SK-N-SH (cell line): Measurements from ENCODE around the gene GOLGA6L7. TPM values are rescaled to one million over a fixed set of nuclear protein-coding genes. Genes with fewer than 3 reads are reported as not detected.
"Not testable (repeated sequence)": the region's sequence is repeated elsewhere in the genome, so short reads cannot be mapped to it uniquely, and the experiment has no call there.

Experiments
- CTCF ChIA-PET: fragments of 300-600, 350-600 bp; formaldehyde crosslinking; extraction: SDS; loops from one replicate; lab custom pipeline; 2021; lab: Yijun Ruan, JAX
- POLR2A ChIA-PET: fragments of 350-600 bp; sonication (Branson Sonifier 250); formaldehyde crosslinking; extraction: SDS; loops from one replicate; lab custom pipeline; 2020; ENCODE audit warnings: antibody characterized with exemption, inconsistent platforms; lab: Yijun Ruan, JAX
- DNase-seq: peaks from one replicate; pipeline ENCODE4 v3.0.0; 2012
- H2AFZ ChIP-seq: fragments of 200-600 bp; sonication (generic); 2 replicates; pipeline ENCODE4 v1.8.1; 2016; ENCODE audit warnings: antibody characterized with exemption, mild to moderate bottlenecking, low read depth
- H3F3A ChIP-seq: fragments of 200-600 bp; sonication (generic); replicated peaks from 2 replicates; pipeline ENCODE3; 2016; ENCODE audit warnings: antibody characterized with exemption, mild to moderate bottlenecking; ENCODE audit not compliant: insufficient read depth
- H3K27ac ChIP-seq, 2 experiments: fragments of 200-500 bp in 1 of 2; fragments of 200-600 bp in 1 of 2; sonication (Bioruptor generic) in 1 of 2; sonication (generic), shearing (Covaris generic) in 1 of 2; 2 replicates each; pipeline versions ENCODE4 v1.5.1 to v1.6.1; 2014 to 2016; ENCODE audit warnings: low read depth in 2 of 2, inconsistent platforms in 1 of 2, low read length in 1 of 2, mild to moderate bottlenecking in 1 of 2, mixed read lengths in 1 of 2
- H3K27me3 ChIP-seq: fragments of 200-600 bp; sonication (generic), shearing (Covaris generic); 2 replicates; pipeline ENCODE4 v1.6.1; 2016; ENCODE audit warnings: mixed run types; ENCODE audit not compliant: insufficient read depth
- H3K36me3 ChIP-seq, 2 experiments: fragments of 200-500 bp in 1 of 2; fragments of 200-600 bp in 1 of 2; sonication (Bioruptor generic) in 1 of 2; sonication (generic) in 1 of 2; replicated peaks in 1 of 2; 2 replicates each; pipeline versions ENCODE3 to v1.5.1; 2014 to 2016; ENCODE audit warnings: low read length in 1 of 2, mild to moderate bottlenecking in 1 of 2; ENCODE audit not compliant: insufficient read depth in 2 of 2, control insufficient read depth in 1 of 2
- H3K4me1 ChIP-seq, 2 experiments: fragments of 200-500 bp in 1 of 2; fragments of 200-600 bp in 1 of 2; sonication (Bioruptor generic) in 1 of 2; sonication (generic), shearing (Covaris generic) in 1 of 2; 2 replicates each; pipeline versions ENCODE4 v1.5.1 to v1.6.1; 2014 to 2016; ENCODE audit warnings: low read depth in 1 of 2, low read length in 1 of 2, mixed run types in 1 of 2; ENCODE audit not compliant: insufficient read depth in 2 of 2, control insufficient read depth in 1 of 2
- H3K4me2 ChIP-seq: fragments of 200-600 bp; sonication (generic), shearing (Covaris generic); 2 replicates; pipeline ENCODE4 v1.6.1; 2017; ENCODE audit warnings: mixed run types
- H3K4me3 ChIP-seq, 2 experiments: fragments of 200-500 bp in 1 of 2; fragments of 200-600 bp in 1 of 2; sonication (Bioruptor generic) in 1 of 2; sonication (generic), shearing (Covaris generic) in 1 of 2; 2 replicates each; pipeline versions ENCODE4 v1.5.1 to v1.8.1; 2014 to 2016; ENCODE audit warnings: low read depth in 2 of 2, inconsistent platforms in 1 of 2, low read length in 1 of 2, mild to moderate bottlenecking in 1 of 2, mixed read lengths in 1 of 2, moderate library complexity in 1 of 2
- H3K79me2 ChIP-seq: fragments of 200-600 bp; sonication (generic); 2 replicates; pipeline ENCODE4 v1.8.1; 2017; ENCODE audit warnings: mild to moderate bottlenecking; ENCODE audit not compliant: insufficient read depth
- H3K9ac ChIP-seq: fragments of 200-600 bp; sonication (generic); 2 replicates; pipeline ENCODE4 v1.6.1; 2017; ENCODE audit warnings: mixed run types
- H3K9me2 ChIP-seq: fragments of 200-600 bp; sonication (generic); 2 replicates; pipeline ENCODE4 v1.6.1; 2017; ENCODE audit warnings: mixed run types
- H3K9me3 ChIP-seq: fragments of 200-600 bp; sonication (generic); 2 replicates; pipeline ENCODE4 v1.6.1; 2017; ENCODE audit warnings: mixed run types, mild to moderate bottlenecking, moderate library complexity
- H4K20me1 ChIP-seq: fragments of 200-600 bp; sonication (generic); 2 replicates; pipeline ENCODE4 v1.6.1; 2017; ENCODE audit warnings: mild to moderate bottlenecking, mixed run types; ENCODE audit not compliant: insufficient read depth
- CHD2 ChIP-seq: fragments of 150-350 bp; IDR thresholded peaks from 2 replicates; pipeline ENCODE4 v1.6.1; 2018; ENCODE audit warnings: low read length; ENCODE audit not compliant: partially characterized antibody
- FOSL2 ChIP-seq: IDR thresholded peaks from 2 replicates; pipeline ENCODE4 v1.4.0; 2012; ENCODE audit warnings: low read depth, mild to moderate bottlenecking, moderate library complexity, borderline replicate concordance
- FOXJ3 ChIP-seq: sonication (generic); formaldehyde crosslinking; IDR thresholded peaks from 2 replicates; pipeline ENCODE4 v1.5.1; 2020; ENCODE audit warnings: mild to moderate bottlenecking, missing genetic modification reagents
- FOXM1 ChIP-seq: IDR thresholded peaks from 2 replicates; pipeline ENCODE4 v1.4.0; 2012; ENCODE audit warnings: low read depth, mild to moderate bottlenecking
- MEF2A ChIP-seq: IDR thresholded peaks from 2 replicates; pipeline ENCODE4 v1.4.0; 2012; ENCODE audit warnings: low read depth, borderline replicate concordance
- MXI1 ChIP-seq: IDR thresholded peaks from 2 replicates; pipeline ENCODE4 v1.6.1; 2012; ENCODE audit warnings: mild to moderate bottlenecking, low read depth, low read length, improper control_type of control experiment
- NFIC ChIP-seq: IDR thresholded peaks from 2 replicates; pipeline ENCODE4 v1.4.0; 2012; ENCODE audit warnings: borderline replicate concordance
- RCOR1 ChIP-seq: fragments of 150-350 bp; IDR thresholded peaks from 2 replicates; pipeline ENCODE4 v1.6.1; 2017; ENCODE audit warnings: antibody characterized with exemption, low read length
- WGBS: methylation state at CpG from one replicate; pipeline ENCODE4 v1.1.6; 2017; ENCODE audit warnings: low lambda C conversion rate; 5-methylcytosine and 5-hydroxymethylcytosine counted together
- polyA plus RNA-seq, 3 experiments: library from polyadenylated mRNA; depleted of rRNA; stranded (reverse); fragments of >200 nt; gene quantifications; 2 replicates each; pipeline ENCODE4 v1.2.3, GENCODE V29; 2012

GOLGA6L7 gene
- polyA plus RNA-seq, 1 of the 3 experiments (the other 2 are of a cell fraction) = not detected

GRCh38 chr15:28868744-28869345 lies 20.4 kb upstream of the GOLGA6L7 start:
- Histone ChIP-seq H3K27me3 (no peaks in the 10 kb centered on the region), H4K20me1 (no peaks in the 10 kb centered on the region), H3K27ac (no peak overlapping the region), H3K9ac (no peak overlapping the region), H3K4me3 (no peak overlapping the region), H3K4me1 (peaks cover 0 to 7% of the 10 kb centered on the region in 2 experiments; a peak in 1 of 4 replicates), H3F3A (no peaks in the 10 kb centered on the region), H3K36me3 (no peaks in the 10 kb centered on the region), H2AFZ (no peak overlapping the region), H3K9me3 (no peaks in the 10 kb centered on the region), H3K4me2 (no peak overlapping the region), H3K79me2 (no peaks in the 10 kb centered on the region), H3K9me2 (no peaks in the 10 kb centered on the region)
- CTCF ChIA-PET = no interaction called here
- POLR2A ChIA-PET = no interaction called here
- TF ChIP-seq RCOR1 (no peak), FOXJ3 (CRISPR knock-in tag) (no peak), CHD2 (no peak), MXI1 (no peak), FOXM1 (no peak)
- WGBS = 64% methylated on average over 9 of the region's 9 CpGs
- no peak for DNase-seq

- WGBS = 88% methylated on average over 11 of the region's 11 CpGs
- CTCF ChIA-PET = interaction anchor here (0.7 to 1.3 kb wide), 2 partner anchors 228 to 1784 kb away, joined by 3 to 5 read pairs; no protein-coding TSS in a partner anchor
- H3K27me3 ChIP-seq, H3K9me2 ChIP-seq, H3K79me2 ChIP-seq, H3K36me3 ChIP-seq, POLR2A ChIA-PET, H4K20me1 ChIP-seq, DNase-seq, H3K9me3 ChIP-seq, H3K4me2 ChIP-seq, H2AFZ ChIP-seq, H3K9ac ChIP-seq, H3K27ac ChIP-seq, H3K4me1 ChIP-seq, H3K4me3 ChIP-seq, H3F3A ChIP-seq: not testable (repeated sequence)
These were observed 13.3 kb upstream of the GOLGA6L7 start for GRCh38 chr15:28861589-28862293.

- no peaks in the 10 kb centered on the region for H4K20me1 ChIP-seq
- no peaks in the 10 kb centered on the region for H3K79me2 ChIP-seq
- no peak overlapping the region for H3K4me2 ChIP-seq
- no peaks in the 10 kb centered on the region for H3K36me3 ChIP-seq
- H3K27me3 ChIP-seq = no peaks in the 10 kb centered on the region
- DNase-seq = no peak
- ChIA-PET POLR2A (no interaction called here), CTCF (no interaction called here)
- no peaks in the 10 kb centered on the region for H3F3A ChIP-seq
- no peaks in the 10 kb centered on the region for H3K4me1 ChIP-seq
- no peaks in the 10 kb centered on the region for H3K9me2 ChIP-seq
- no peak overlapping the region for H3K4me3 ChIP-seq
- no peak overlapping the region for H3K9ac ChIP-seq
- no peak overlapping the region for H2AFZ ChIP-seq
- no peaks in the 10 kb centered on the region for H3K9me3 ChIP-seq
- H3K27ac ChIP-seq = no peak overlapping the region
- WGBS = 90% methylated on average over 16 of the region's 16 CpGs
- TF ChIP-seq NFIC (no peak), MEF2A (no peak), FOSL2 (no peak), MXI1 (no peak)
These were observed 12.6 kb upstream of the GOLGA6L7 start for GRCh38 chr15:28861031-28861534.

GRCh38 chr15:28854578-28854977 lies 6.1 kb upstream of the GOLGA6L7 start:
- H3F3A ChIP-seq, POLR2A ChIA-PET, H3K27me3 ChIP-seq, CTCF ChIA-PET, H3K79me2 ChIP-seq, DNase-seq, H2AFZ ChIP-seq, H3K4me2 ChIP-seq, H3K4me1 ChIP-seq, H3K9me2 ChIP-seq, H4K20me1 ChIP-seq, H3K36me3 ChIP-seq, H3K4me3 ChIP-seq, H3K9me3 ChIP-seq, H3K9ac ChIP-seq, H3K27ac ChIP-seq: not testable (repeated sequence)
- 83% methylated on average over 2 of the region's 2 CpGs for WGBS

- H3K9ac ChIP-seq, CTCF ChIA-PET, H3K27ac ChIP-seq, H3K9me3 ChIP-seq, H3K4me2 ChIP-seq, H3K4me1 ChIP-seq, H2AFZ ChIP-seq, H3K36me3 ChIP-seq, H3K9me2 ChIP-seq, H3K4me3 ChIP-seq, H4K20me1 ChIP-seq, POLR2A ChIA-PET, H3K79me2 ChIP-seq, H3K27me3 ChIP-seq, H3F3A ChIP-seq, DNase-seq: not testable (repeated sequence)
- WGBS = 79% methylated on average over 5 of the region's 5 CpGs
These were observed 5.2 kb upstream of the GOLGA6L7 start for GRCh38 chr15:28853654-28854053.
